Bronchus fibroblast of lung (primary cell): ENCODE measurements around the gene KRTAP20-1. TPM values are rescaled to one million over a fixed set of nuclear protein-coding genes. Genes with fewer than 3 reads are reported as not detected.

Experiments used
- total RNA-seq: library from RNA; depleted of rRNA; stranded (reverse); fragments of >200 nt; gene quantifications from 2 replicates; pipeline ENCODE4 v1.2.3, GENCODE V29; 2015

Gene KRTAP20-1, protein sequence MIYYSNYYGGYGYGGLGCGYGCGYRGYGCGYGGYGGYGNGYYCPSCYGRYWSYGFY
- total RNA-seq = not detected in 2 replicates

DNA sequence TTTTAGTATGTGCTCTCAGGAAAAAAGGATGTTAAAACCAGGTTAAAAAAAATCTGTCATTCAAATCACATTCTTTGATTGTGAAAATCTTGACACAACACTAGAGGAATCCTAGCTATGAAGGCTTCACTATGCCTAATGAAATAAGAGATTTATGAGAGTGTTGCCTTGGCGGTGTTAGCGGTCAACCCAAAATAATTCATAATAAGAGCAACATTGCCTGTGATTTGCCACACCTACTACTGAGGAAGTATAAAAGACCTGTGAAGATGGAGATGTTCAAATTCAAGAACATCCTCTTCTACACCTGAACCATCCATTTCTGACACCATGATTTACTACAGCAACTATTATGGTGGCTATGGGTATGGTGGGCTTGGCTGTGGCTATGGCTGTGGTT lies at the start of gene KRTAP20-1:
KRTAP20-1 (plus strand) TSS at position 301 of the 400 bp plus-strand sequence; CDS start at position 331, 30 bp downstream.

GRCh38 chr21:30590297-30590696 lies 25.9 kb upstream of the KRTAP20-1 start, which contains the start of gene KRTAP22-2:
TSS of gene KRTAP22-2 (minus strand) at chr21:30590397.

GRCh38 chr21:30592140-30592539 lies 24.1 kb upstream of the KRTAP20-1 start, which contains the start of gene KRTAP6-3:
TSS of gene KRTAP6-3 (plus strand) at chr21:30592440. CDS start at chr21:30592446, 6 bp downstream.

GRCh38 chr21:30598802-30599201 lies 17.4 kb upstream of the KRTAP20-1 start, which contains the start of gene KRTAP6-2:
TSS of gene KRTAP6-2 (minus strand) at chr21:30598902. CDS start at chr21:30598874, 28 bp downstream.

GRCh38 chr21:30600787-30601186 lies 15.4 kb upstream of the KRTAP20-1 start, which contains the start of gene KRTAP22-1:
TSS of gene KRTAP22-1 (plus strand) at chr21:30601087.

DNA sequence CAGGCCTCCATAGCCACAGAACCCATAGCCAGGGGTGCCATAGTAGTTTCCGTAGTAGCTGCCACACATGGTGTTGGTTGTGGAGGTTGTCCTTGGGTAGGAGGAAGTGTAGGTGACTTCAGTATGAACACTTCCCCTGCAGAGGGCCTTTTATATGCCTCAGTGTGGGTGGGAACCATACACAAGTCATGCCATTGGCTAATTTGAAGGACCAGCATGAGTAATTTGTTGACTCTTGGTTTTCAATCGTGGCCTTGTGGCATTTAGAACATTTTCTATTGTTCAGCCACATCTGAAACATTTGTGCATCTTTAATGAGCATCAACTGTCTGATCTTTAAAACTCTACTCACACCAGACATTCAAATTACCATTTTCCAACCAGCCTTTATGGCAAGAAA lies 2.4 kb upstream of the KRTAP20-1 start, which contains the start of gene KRTAP6-1:
KRTAP6-1 (minus strand) TSS at position 95 of the 400 bp plus-strand sequence; CDS start at position 69, 26 bp downstream.

DNA sequence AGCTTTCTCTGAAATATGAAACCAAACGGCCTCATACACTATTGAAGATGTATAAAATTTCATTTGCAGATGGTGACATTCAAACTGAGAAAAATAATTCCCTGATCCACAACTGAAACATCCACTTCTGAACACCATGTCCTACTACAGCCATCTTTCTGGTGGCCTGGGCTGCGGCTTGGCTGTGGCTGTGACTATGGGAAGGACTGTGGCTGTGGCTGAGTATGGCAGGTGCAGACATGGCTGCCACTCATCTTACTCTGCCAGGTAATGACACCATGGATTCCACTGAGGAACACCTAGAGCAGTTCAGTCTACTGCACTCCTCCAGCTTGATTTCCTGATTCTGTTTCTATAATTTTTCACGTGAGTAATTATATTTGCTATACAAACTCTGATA lies 4.3 kb downstream of the KRTAP20-1 start, which contains the start of gene KRTAP20-4:
KRTAP20-4 (plus strand) TSS at position 106 of the 400 bp plus-strand sequence.

DNA sequence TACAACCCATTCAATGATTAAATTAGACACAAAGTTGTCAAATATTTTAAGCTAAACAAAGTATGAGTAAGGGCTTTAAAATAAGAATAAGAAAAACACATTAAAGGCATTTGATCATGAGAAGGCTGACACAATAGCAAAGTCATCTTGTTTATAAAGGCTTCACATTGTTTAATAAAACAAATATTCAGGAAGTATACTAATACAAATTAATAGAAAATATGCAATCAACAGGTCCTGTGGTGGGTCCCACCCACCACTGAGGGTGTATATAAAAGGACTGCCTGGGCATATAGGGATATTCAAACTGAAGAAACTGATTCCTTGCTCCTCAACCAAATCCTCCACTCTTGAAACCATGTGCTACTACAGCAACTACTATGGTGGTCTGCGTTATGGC lies 18.7 kb downstream of the KRTAP20-1 start, which contains the start of gene KRTAP20-2:
KRTAP20-2 (plus strand) TSS at position 301 of the 400 bp plus-strand sequence; CDS start at position 359, 58 bp downstream.

GRCh38 chr21:30642564-30642963 lies 26.3 kb downstream of the KRTAP20-1 start, which contains the start of gene KRTAP20-3:
TSS of gene KRTAP20-3 (plus strand) at chr21:30642864.

Other genes with a start within 250 kb of the KRTAP20-1 start
- not detected in 2 replicates for gene KRTAP13-2, start 244.2 kb upstream of the KRTAP20-1 start, total RNA-seq
- not detected in 2 replicates for gene KRTAP13-1, start 220.4 kb upstream of the KRTAP20-1 start, total RNA-seq
- gene KRTAP13-3, start 190.5 kb upstream of the KRTAP20-1 start, total RNA-seq = not detected in 2 replicates
- gene KRTAP13-4, start 186.2 kb upstream of the KRTAP20-1 start, total RNA-seq = not detected in 2 replicates
- not detected in 2 replicates for gene KRTAP15-1, start 176.2 kb upstream of the KRTAP20-1 start, total RNA-seq
- not detected in 2 replicates for gene KRTAP19-1, start 136.1 kb upstream of the KRTAP20-1 start, total RNA-seq
- not detected in 2 replicates for gene KRTAP19-2, start 129.0 kb upstream of the KRTAP20-1 start, total RNA-seq
- not detected in 2 replicates for gene KRTAP19-3, start 124.4 kb upstream of the KRTAP20-1 start, total RNA-seq
- gene KRTAP19-4, start 119.3 kb upstream of the KRTAP20-1 start, total RNA-seq = not detected in 2 replicates
- gene KRTAP19-5, start 114.3 kb upstream of the KRTAP20-1 start, total RNA-seq = not detected in 2 replicates
- not detected in 2 replicates for gene KRTAP19-6, start 74.6 kb upstream of the KRTAP20-1 start, total RNA-seq
- gene KRTAP19-7, start 55.1 kb upstream of the KRTAP20-1 start, total RNA-seq = not detected in 2 replicates
- not detected in 2 replicates for gene KRTAP22-2, start 26.0 kb upstream of the KRTAP20-1 start, total RNA-seq
- gene KRTAP6-3, start 24.0 kb upstream of the KRTAP20-1 start, total RNA-seq = not detected in 2 replicates
- gene KRTAP6-2, start 17.5 kb upstream of the KRTAP20-1 start, total RNA-seq = not detected in 2 replicates
- not detected in 2 replicates for gene KRTAP22-1, start 15.3 kb upstream of the KRTAP20-1 start, total RNA-seq
- not detected in 2 replicates for gene KRTAP6-1, start 2.5 kb upstream of the KRTAP20-1 start, total RNA-seq
- gene KRTAP20-4, start 4.2 kb downstream of the KRTAP20-1 start, total RNA-seq = not detected in 2 replicates
- gene KRTAP20-2, start 18.8 kb downstream of the KRTAP20-1 start, total RNA-seq = not detected in 2 replicates
- gene KRTAP20-3, start 26.4 kb downstream of the KRTAP20-1 start, total RNA-seq = not detected in 2 replicates
- not detected in 2 replicates for gene KRTAP21-3, start 102.4 kb downstream of the KRTAP20-1 start, total RNA-seq
- gene KRTAP21-2, start 130.8 kb downstream of the KRTAP20-1 start, total RNA-seq = not detected in 2 replicates
- gene KRTAP21-1, start 139.0 kb downstream of the KRTAP20-1 start, total RNA-seq = not detected in 2 replicates
- not detected in 2 replicates for gene KRTAP8-1, start 196.8 kb downstream of the KRTAP20-1 start, total RNA-seq
- not detected in 2 replicates for gene KRTAP7-1, start 213.3 kb downstream of the KRTAP20-1 start, total RNA-seq